Mesenchymal stem cell (in vitro differentiated cells and primary cell): ENCODE measurements around the gene LENG1.

Experiments
- DNase-seq: peaks from one replicate; pipeline ENCODE4 v3.0.0-alpha.2; 2013
- H2AFZ ChIP-seq: one replicate; pipeline ENCODE4 v1.6.1; 2013; ENCODE audit warnings: low read depth, mild to moderate bottlenecking, control low read depth, inconsistent platforms, low read length, moderate library complexity
- H2AK5ac ChIP-seq: 2 replicates; pipeline ENCODE4 v1.6.1; 2013; ENCODE audit warnings: low read length, moderate library complexity, mild to moderate bottlenecking, inconsistent platforms; ENCODE audit not compliant: severe bottlenecking
- H2BK120ac ChIP-seq: one replicate; pipeline ENCODE4 v1.6.1; 2013; ENCODE audit warnings: low read depth, mild to moderate bottlenecking, inconsistent platforms, low read length, moderate library complexity
- H2BK12ac ChIP-seq, 2 experiments: one replicate each; pipeline ENCODE4 v1.6.1; 2013; ENCODE audit warnings: inconsistent platforms in 2 of 2, low read length in 2 of 2, mild to moderate bottlenecking in 2 of 2, moderate library complexity in 2 of 2, control low read depth in 1 of 2
- H2BK15ac ChIP-seq: one replicate; pipeline ENCODE4 v1.6.1; 2013; ENCODE audit warnings: mild to moderate bottlenecking, low read depth, inconsistent platforms; ENCODE audit not compliant: poor library complexity, severe bottlenecking
- H2BK5ac ChIP-seq: 2 replicates; pipeline ENCODE4 v1.6.1; 2013; ENCODE audit warnings: low read depth, mild to moderate bottlenecking, low read length, control low read depth, inconsistent platforms; ENCODE audit not compliant: poor library complexity, severe bottlenecking
- H3K14ac ChIP-seq, 2 experiments: one replicate each; pipeline ENCODE4 v1.6.1; 2013; ENCODE audit warnings: inconsistent platforms in 2 of 2, low read length in 2 of 2, control low read depth in 1 of 2, mild to moderate bottlenecking in 1 of 2, moderate library complexity in 1 of 2
- H3K18ac ChIP-seq, 2 experiments: one replicate each; pipeline ENCODE4 v1.6.1; 2013; ENCODE audit warnings: inconsistent platforms in 2 of 2, low read length in 2 of 2, control low read depth in 1 of 2, low read depth in 1 of 2, mild to moderate bottlenecking in 1 of 2
- H3K23ac ChIP-seq, 2 experiments: one replicate each; pipeline ENCODE4 v1.6.1; 2013; ENCODE audit warnings: inconsistent platforms in 2 of 2, low read length in 2 of 2, mild to moderate bottlenecking in 2 of 2, moderate library complexity in 2 of 2, control low read depth in 1 of 2
- H3K27ac ChIP-seq: 2 replicates; pipeline ENCODE4 v1.5.1; 2013; ENCODE audit warnings: mild to moderate bottlenecking, moderate library complexity, low read length, control low read depth, inconsistent platforms; ENCODE audit not compliant: poor library complexity, severe bottlenecking
- H3K27me3 ChIP-seq, 2 experiments: 2 replicates each; pipeline versions ENCODE4 v1.6.1 to v1.7.0; 2013; ENCODE audit warnings: low read length in 2 of 2, mild to moderate bottlenecking in 2 of 2, moderate library complexity in 2 of 2, control low read depth in 1 of 2, inconsistent platforms in 1 of 2; ENCODE audit not compliant: control insufficient read depth in 1 of 2, insufficient read depth in 1 of 2
- H3K36me3 ChIP-seq, 2 experiments: 2 replicates each; pipeline versions ENCODE4 v1.6.1 to v1.7.0; 2013; ENCODE audit warnings: low read length in 2 of 2, control low read depth in 1 of 2, inconsistent platforms in 1 of 2, low read depth in 1 of 2, mild to moderate bottlenecking in 1 of 2; ENCODE audit not compliant: insufficient read depth in 2 of 2, control insufficient read depth in 1 of 2
- H3K4ac ChIP-seq, 2 experiments: one replicate each; pipeline ENCODE4 v1.6.1; 2013; ENCODE audit warnings: inconsistent platforms in 2 of 2, low read length in 2 of 2, mild to moderate bottlenecking in 2 of 2, moderate library complexity in 2 of 2, control low read depth in 1 of 2, low read depth in 1 of 2
- H3K4me1 ChIP-seq: 2 replicates; pipeline ENCODE4 v1.6.1; 2013; ENCODE audit warnings: low read depth, low read length, control low read depth; ENCODE audit not compliant: control insufficient read depth, insufficient read depth
- H3K4me2 ChIP-seq: 2 replicates; pipeline ENCODE4 v1.6.1; 2013; ENCODE audit warnings: low read length, mild to moderate bottlenecking, inconsistent platforms; ENCODE audit not compliant: poor library complexity, severe bottlenecking
- H3K4me3 ChIP-seq, 2 experiments: 2 replicates each; pipeline versions ENCODE4 v1.5.1 to v1.7.0; 2013; ENCODE audit warnings: low read length in 2 of 2, mild to moderate bottlenecking in 2 of 2, control low read depth in 1 of 2, low read depth in 1 of 2; ENCODE audit not compliant: insufficient read depth in 1 of 2
- H3K79me1 ChIP-seq: replicated peaks from 2 replicates; pipeline ENCODE4 v1.6.1; 2013; ENCODE audit warnings: mild to moderate bottlenecking, control low read depth, low read length, inconsistent platforms; ENCODE audit not compliant: poor library complexity, severe bottlenecking
- H3K9ac ChIP-seq: 2 replicates; pipeline ENCODE4 v1.7.0; 2013; ENCODE audit warnings: mild to moderate bottlenecking, low read length, moderate library complexity
- H3K9me3 ChIP-seq: 2 replicates; pipeline ENCODE4 v1.7.0; 2013; ENCODE audit warnings: mild to moderate bottlenecking, low read length; ENCODE audit not compliant: control insufficient read depth
- H4K8ac ChIP-seq: one replicate; pipeline ENCODE4 v1.6.1; 2013; ENCODE audit warnings: inconsistent platforms, mild to moderate bottlenecking, low read length, moderate library complexity
- H4K91ac ChIP-seq: one replicate; pipeline ENCODE4 v1.6.1; 2013; ENCODE audit warnings: mild to moderate bottlenecking, low read length, inconsistent platforms
- WGBS: methylation state at CpG from one replicate; pipeline ENCODE4 v1.1.7; 2013; ENCODE audit warnings: mixed read lengths; 5-methylcytosine and 5-hydroxymethylcytosine counted together

Gene LENG1

GRCh38 chr19:54164369-54165068 is 5.0 kb upstream of the LENG1 start:
- Histone ChIP-seq H3K4me1 (peaks cover 20% of the 10 kb centered on the region), H2BK5ac (no peak overlapping the region), H3K36me3 (no peaks in the 10 kb centered on the region), H2BK120ac (no peak overlapping the region), H3K9ac (no peak overlapping the region), H3K23ac (no peak overlapping the region), H3K4me2 (no peak overlapping the region), H2BK12ac (no peak overlapping the region), H2BK15ac (no peak overlapping the region), H3K27me3 (peaks cover 0 to 15% of the 10 kb centered on the region in 2 experiments), H3K14ac (no peak overlapping the region), H3K4ac (no peak overlapping the region), H4K91ac (peak overlapping the region; percentile 44), H3K4me3 (peak overlapping the region in 1 of 2 experiments; percentile 53), H4K8ac (no peak overlapping the region), H3K79me1 (peaks cover 10% of the 10 kb centered on the region), H3K27ac (no peak overlapping the region), H2AFZ (no peak overlapping the region), H3K18ac (peak overlapping the region in 1 of 2 experiments; percentile 56), H2AK5ac (no peak overlapping the region), H3K9me3 (no peaks in the 10 kb centered on the region)
- DNase-seq, result peak; percentile 54
- WGBS, result 13% methylated on average over 35 of the region's 37 CpGs

- H3K4me1 ChIP-seq, result peaks cover 25% of the 10 kb centered on the region
- H2AFZ ChIP-seq, result no peak overlapping the region
- H2AK5ac ChIP-seq, result no peak overlapping the region
- 82% methylated on average over 14 of the region's 14 CpGs for WGBS
- DNase-seq, result no peak
- no peak overlapping the region for H3K4me2 ChIP-seq
- no peaks in the 10 kb centered on the region for H3K9me3 ChIP-seq
- H3K4me3 ChIP-seq, result peak overlapping the region in 1 of 2 experiments; percentile 73
- H3K36me3 ChIP-seq, result peaks cover 4 to 5% of the 10 kb centered on the region in 2 experiments
- H2BK15ac ChIP-seq, result no peak overlapping the region
- no peak overlapping the region for H3K4ac ChIP-seq
- H4K8ac ChIP-seq, result no peak overlapping the region
- H3K27me3 ChIP-seq, result peaks cover 0 to 15% of the 10 kb centered on the region in 2 experiments
- peaks cover 21% of the 10 kb centered on the region for H3K79me1 ChIP-seq
- H3K27ac ChIP-seq, result no peak overlapping the region
- H2BK5ac ChIP-seq, result no peak overlapping the region
- no peak overlapping the region for H2BK120ac ChIP-seq
- no peak overlapping the region for H2BK12ac ChIP-seq
- no peak overlapping the region for H4K91ac ChIP-seq
- no peak overlapping the region for H3K9ac ChIP-seq
- H3K14ac ChIP-seq, result no peak overlapping the region
- no peak overlapping the region for H3K18ac ChIP-seq
- no peak overlapping the region for H3K23ac ChIP-seq
Measured at GRCh38 chr19:54162884-54163283, 3.4 kb upstream of the LENG1 start.

GRCh38 chr19:54162241-54162805 is 2.8 kb upstream of the LENG1 start:
- Histone ChIP-seq H3K4me2 (no peak overlapping the region), H3K4me3 (peak overlapping the region in 1 of 2 experiments; percentile 73), H3K4me1 (peaks cover 25% of the 10 kb centered on the region), H3K14ac (no peak overlapping the region), H3K23ac (no peak overlapping the region), H3K27me3 (peaks cover 0 to 15% of the 10 kb centered on the region in 2 experiments), H2AK5ac (no peak overlapping the region), H3K18ac (no peak overlapping the region), H2BK5ac (no peak overlapping the region), H3K9ac (no peak overlapping the region), H4K91ac (no peak overlapping the region), H3K4ac (no peak overlapping the region), H3K9me3 (no peaks in the 10 kb centered on the region), H4K8ac (no peak overlapping the region), H2AFZ (peak overlapping the region; percentile 51), H2BK12ac (no peak overlapping the region), H3K27ac (no peak overlapping the region), H3K79me1 (peaks cover 21% of the 10 kb centered on the region), H2BK120ac (no peak overlapping the region), H2BK15ac (no peak overlapping the region), H3K36me3 (peaks cover 9 to 11% of the 10 kb centered on the region in 2 experiments)
- DNase-seq, result peak; percentile 62
- 21% methylated on average over 27 of the region's 35 CpGs for WGBS

- Histone ChIP-seq H3K9me3 (no peaks in the 10 kb centered on the region), H2BK15ac (no peak overlapping the region), H2AK5ac (no peak overlapping the region), H3K4ac (no peak overlapping the region), H3K9ac (peak overlapping the region; percentile 90), H2AFZ (no peak overlapping the region), H3K4me2 (peak overlapping the region; percentile 89), H2BK120ac (no peak overlapping the region), H4K8ac (no peak overlapping the region), H2BK12ac (no peak overlapping the region), H4K91ac (no peak overlapping the region), H2BK5ac (no peak overlapping the region), H3K23ac (no peak overlapping the region), H3K27me3 (peaks cover 0 to 15% of the 10 kb centered on the region in 2 experiments), H3K79me1 (peaks cover 32% of the 10 kb centered on the region), H3K4me3 (peak overlapping the region in 1 of 2 experiments; percentile 90), H3K18ac (no peak overlapping the region), H3K27ac (no peak overlapping the region), H3K4me1 (peaks cover 25% of the 10 kb centered on the region), H3K36me3 (peaks cover 24 to 26% of the 10 kb centered on the region in 2 experiments), H3K14ac (no peak overlapping the region)
- WGBS, result 80% methylated on average over 13 of the region's 13 CpGs
- DNase-seq, result no peak
Measured at GRCh38 chr19:54160854-54161253, 1.3 kb upstream of the LENG1 start.
